DND-41 (cell line): ENCODE measurements around the gene PANK4.

Experiments
- ATAC-seq: fragments of 200-7000 bp; cut with Tn5 transposase; 3 replicates; pipeline ENCODE4 v1.9.1; 2021; ENCODE audit warnings: low read depth; ENCODE audit not compliant: insufficient read depth
- DNase-seq: peaks from one replicate; pipeline ENCODE4 v3.0.0-alpha.2; 2020
- H2AFZ ChIP-seq: 2 replicates; pipeline ENCODE4 v1.6.0; 2012; ENCODE audit warnings: low read depth, low read length
- H3K27ac ChIP-seq: 2 replicates; pipeline ENCODE4 v1.5.1; 2012; ENCODE audit warnings: low read length, inconsistent platforms
- H3K27me3 ChIP-seq: fragments of 200-600 bp; sonication (generic); 2 replicates; pipeline ENCODE4 v1.6.0; 2012; ENCODE audit warnings: low read length, mild to moderate bottlenecking, inconsistent platforms; ENCODE audit not compliant: insufficient read depth, poor library complexity
- H3K36me3 ChIP-seq: 2 replicates; pipeline ENCODE4 v1.5.1; 2012; ENCODE audit warnings: low read length, inconsistent platforms; ENCODE audit not compliant: insufficient read depth
- H3K4me1 ChIP-seq: 2 replicates; pipeline ENCODE4 v1.5.1; 2012; ENCODE audit warnings: mild to moderate bottlenecking, low read length; ENCODE audit not compliant: insufficient read depth
- H3K4me2 ChIP-seq: 2 replicates; pipeline ENCODE4 v1.6.0; 2012; ENCODE audit warnings: mild to moderate bottlenecking, moderate library complexity, low read length, inconsistent platforms; ENCODE audit not compliant: insufficient read depth
- H3K4me3 ChIP-seq, 2 experiments: fragments of 200-600 bp in 1 of 2; shearing (Covaris generic) in 1 of 2; 2 replicates each; pipeline ENCODE4 v1.5.1; 2012 to 2016; ENCODE audit warnings: inconsistent platforms in 2 of 2, low read length in 2 of 2, mild to moderate bottlenecking in 2 of 2, low read depth in 1 of 2, moderate library complexity in 1 of 2
- H3K79me2 ChIP-seq: 2 replicates; pipeline ENCODE4 v1.6.0; 2012; ENCODE audit warnings: low read length, inconsistent platforms; ENCODE audit not compliant: insufficient read depth
- H3K9ac ChIP-seq: 2 replicates; pipeline ENCODE4 v1.6.0; 2012; ENCODE audit warnings: low read depth, mild to moderate bottlenecking, inconsistent platforms, low read length, moderate library complexity
- H3K9me3 ChIP-seq: 2 replicates; pipeline ENCODE4 v1.5.1; 2012; ENCODE audit warnings: low read length, moderate library complexity, mild to moderate bottlenecking, inconsistent platforms; ENCODE audit not compliant: insufficient read depth, severe bottlenecking
- H4K20me1 ChIP-seq: 2 replicates; pipeline ENCODE4 v1.6.0; 2012; ENCODE audit warnings: low read length; ENCODE audit not compliant: insufficient read depth
- CTCF ChIP-seq: IDR thresholded peaks from 2 replicates; pipeline ENCODE4 v1.5.1; 2012; ENCODE audit warnings: borderline replicate concordance, low read length, moderate library complexity, mild to moderate bottlenecking; ENCODE audit not compliant: poor library complexity, severe bottlenecking; ENCODE audit errors: extremely low read depth
- EZH2 ChIP-seq: IDR thresholded peaks from 3 replicates; pipeline ENCODE4 v1.6.1; 2012; ENCODE audit warnings: borderline replicate concordance, low read depth, mild to moderate bottlenecking, moderate library complexity, low read length, inconsistent platforms; ENCODE audit not compliant: severe bottlenecking

PANK4 gene

GRCh38 chr1:2488688-2489087, 37.7 kb downstream of the PANK4 start:
- DNase-seq (no peak), ATAC-seq (no peak)
- no peaks in the 10 kb centered on the region; the same call in none of the 2 replicates for H4K20me1 ChIP-seq
- TF ChIP-seq CTCF (no peak), EZH2 (no peak)
- H3K4me1 ChIP-seq, result no peaks in the 10 kb centered on the region
- H3K4me2 ChIP-seq, result no peak overlapping the region
- H2AFZ ChIP-seq, result no peak overlapping the region
- no peaks in the 10 kb centered on the region for H3K9me3 ChIP-seq
- no peaks in the 10 kb centered on the region for H3K27me3 ChIP-seq
- H3K27ac ChIP-seq, result no peak overlapping the region
- H3K4me3 ChIP-seq, result no peak overlapping the region
- no peaks in the 10 kb centered on the region for H3K79me2 ChIP-seq
- no peaks in the 10 kb centered on the region for H3K36me3 ChIP-seq
- no peak overlapping the region for H3K9ac ChIP-seq

DNA sequence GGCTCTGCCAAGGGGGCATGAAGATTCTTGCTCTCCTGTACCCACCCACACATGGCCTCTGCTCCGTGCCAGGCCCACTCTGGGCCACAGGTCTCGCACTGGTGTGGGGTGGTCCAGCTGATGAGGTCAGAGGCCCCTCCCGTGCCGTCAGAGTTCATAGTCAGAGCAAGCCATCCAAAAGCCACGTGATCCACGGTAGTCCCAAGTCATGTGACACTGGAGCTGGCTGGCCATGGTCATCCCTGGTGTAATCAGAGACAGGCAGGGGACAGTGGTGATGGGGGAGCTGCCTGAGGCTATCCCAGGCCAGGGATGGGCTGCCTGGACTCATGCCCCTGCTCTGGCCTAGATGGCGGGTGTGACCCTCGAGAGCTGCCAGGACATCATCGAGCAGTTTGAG, 39.8 kb downstream of the PANK4 start:
- ATAC-seq (no peak), DNase-seq (no peak)
- Histone ChIP-seq H3K27me3 (no peaks in the 10 kb centered on the region), H3K27ac (no peak overlapping the region), H3K36me3 (no peaks in the 10 kb centered on the region), H4K20me1 (peaks cover 1% of the 10 kb centered on the region), H3K9me3 (no peaks in the 10 kb centered on the region), H3K9ac (no peak overlapping the region), H2AFZ (no peak overlapping the region), H3K4me3 (no peak overlapping the region), H3K4me1 (no peaks in the 10 kb centered on the region), H3K79me2 (no peaks in the 10 kb centered on the region), H3K4me2 (no peak overlapping the region)
- TF ChIP-seq CTCF (no peak), EZH2 (no peak)

GRCh38 chr1:2486041-2486440, 40.4 kb downstream of the PANK4 start:
- Histone ChIP-seq H2AFZ (no peak overlapping the region), H3K27ac (no peak overlapping the region), H3K36me3 (no peaks in the 10 kb centered on the region), H3K4me3 (no peak overlapping the region), H4K20me1 (peaks cover 6% of the 10 kb centered on the region), H3K4me1 (no peaks in the 10 kb centered on the region), H3K27me3 (no peaks in the 10 kb centered on the region), H3K9me3 (no peaks in the 10 kb centered on the region), H3K79me2 (no peaks in the 10 kb centered on the region), H3K9ac (no peak overlapping the region), H3K4me2 (no peak overlapping the region)
- no peak for TF ChIP-seq EZH2
- no peak for TF ChIP-seq CTCF
- no peak for ATAC-seq
- no peak for DNase-seq

- Histone ChIP-seq H3K27me3 (no peaks in the 10 kb centered on the region), H3K4me1 (no peaks in the 10 kb centered on the region), H3K27ac (no peak overlapping the region), H3K9ac (no peak overlapping the region), H3K4me2 (no peak overlapping the region), H3K79me2 (no peaks in the 10 kb centered on the region), H3K9me3 (no peaks in the 10 kb centered on the region), H2AFZ (no peak overlapping the region), H3K36me3 (no peaks in the 10 kb centered on the region), H4K20me1 (peaks cover 18% of the 10 kb centered on the region), H3K4me3 (no peak overlapping the region)
- DNase-seq (no peak), ATAC-seq (no peak)
- TF ChIP-seq EZH2 (no peak), CTCF (no peak)
Observed at GRCh38 chr1:2483970-2484369, 42.4 kb downstream of the PANK4 start.
